NB4 (cell line): ENCODE data around the gene LRRC17.

ENCODE experiments used
- CTCF ChIP-seq: IDR thresholded peaks from one replicate; pipeline ENCODE4 v1.5.1; 2012; ENCODE audit warnings: low read depth, low read length
- POLR2A ChIP-seq: IDR thresholded peaks from 2 replicates; pipeline ENCODE4 v1.6.1; 2011; ENCODE audit warnings: mild to moderate bottlenecking; ENCODE audit not compliant: insufficient read length; ENCODE audit errors: extremely low read depth

DNA sequence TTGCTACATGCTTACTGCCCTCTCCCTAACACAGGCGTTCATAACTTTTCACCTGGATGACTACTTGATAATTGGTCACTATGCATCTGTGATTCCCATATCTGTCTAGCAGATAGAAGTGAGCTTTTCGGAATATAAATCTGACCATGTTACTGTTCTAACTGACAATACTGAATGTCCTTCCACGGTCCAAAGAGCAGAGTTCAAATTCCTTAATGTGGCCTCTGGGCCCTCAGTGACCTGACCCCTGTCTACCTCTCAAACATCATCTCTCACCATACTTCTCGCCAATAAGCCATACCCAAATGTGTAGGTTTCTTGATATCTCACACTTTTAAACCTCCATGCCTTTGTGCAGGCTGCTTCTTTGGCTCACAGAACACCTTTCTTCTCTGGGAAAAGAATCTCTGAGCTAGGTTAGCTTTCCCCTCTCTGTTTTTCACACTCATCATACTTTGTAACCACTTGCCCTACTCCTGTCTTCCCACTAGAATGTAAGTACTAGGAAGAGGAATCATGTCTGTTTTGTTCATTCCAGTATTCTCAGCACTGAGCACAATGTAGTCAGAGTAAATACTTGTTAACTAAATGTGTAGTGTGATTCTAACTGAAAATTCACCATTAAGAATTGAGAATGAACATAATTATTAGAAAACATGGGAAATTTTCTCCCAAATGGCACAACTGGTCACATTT is 39.2 kb upstream of the LRRC17 start:
- TF ChIP-seq CTCF, result no peak
- no peak for TF ChIP-seq POLR2A
